ENCODE results near the gene LRRC8B. TPM values are rescaled to one million over a fixed set of nuclear protein-coding genes. Genes with fewer than 3 reads are reported as not detected.
A peak's percentile ranks its signal among the peaks of the same experiment; 100 is the strongest.

Gene LRRC8B
- total and polyA plus RNA-seq, 9 of the 15 experiments (the other 6 are each of a cell fraction or from before 2014, with no cell fraction given): 4.3 to 43.7 (median 14.4) TPM

DNA sequence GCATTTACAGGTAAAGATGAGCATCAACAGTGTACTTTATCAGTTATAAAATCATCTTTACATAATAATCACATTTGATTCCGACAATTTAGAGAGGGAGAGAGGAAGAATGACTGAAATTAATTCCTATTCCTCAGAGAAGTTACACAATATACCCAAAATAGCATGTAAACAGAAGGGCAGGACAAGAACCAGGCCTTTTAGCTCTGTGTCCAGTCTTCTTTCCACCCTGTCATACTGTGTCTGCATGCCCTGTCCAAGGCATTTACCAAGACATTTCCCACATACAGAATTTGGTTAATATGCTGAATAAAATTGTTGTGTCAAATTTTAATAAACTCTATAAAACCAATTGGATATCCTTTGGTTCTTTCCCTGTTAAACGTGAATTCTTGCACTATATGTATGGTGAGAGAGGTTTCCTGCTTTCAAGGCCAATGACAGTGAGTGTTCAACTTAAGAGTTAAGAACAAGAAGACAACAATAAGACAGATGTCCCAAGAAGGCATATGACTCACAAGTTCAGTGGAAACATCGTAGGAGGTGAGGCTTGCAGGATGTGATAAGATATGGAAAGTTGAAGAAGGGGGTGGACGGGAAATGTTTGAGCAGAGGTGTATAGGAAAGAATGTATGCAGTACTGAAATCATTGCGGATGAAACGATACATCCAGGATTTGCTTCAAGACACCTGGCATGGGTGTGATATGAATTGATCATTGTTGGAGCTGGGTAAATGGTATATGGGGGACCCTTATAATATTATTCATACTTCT is 20.8 kb downstream of the LRRC8B start (continued):
- TF ChIP-seq, protein P1, sequence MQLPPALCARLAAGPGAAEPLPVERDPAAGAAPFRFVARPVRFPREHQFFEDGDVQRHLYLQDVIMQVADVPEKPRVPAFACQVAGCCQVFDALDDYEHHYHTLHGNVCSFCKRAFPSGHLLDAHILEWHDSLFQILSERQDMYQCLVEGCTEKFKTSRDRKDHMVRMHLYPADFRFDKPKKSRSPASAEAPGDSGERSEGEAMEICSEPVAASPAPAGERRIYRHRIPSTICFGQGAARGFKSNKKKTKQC (CRISPR knock-in tag; IDR thresholded peaks at IDR 0.05): no peak
- TF ChIP-seq SUPT5H (IDR thresholded peaks at IDR 0.05): peak; percentile 46; the same call in 1 of the 2 replicates
- TF ChIP-seq, protein P2, sequence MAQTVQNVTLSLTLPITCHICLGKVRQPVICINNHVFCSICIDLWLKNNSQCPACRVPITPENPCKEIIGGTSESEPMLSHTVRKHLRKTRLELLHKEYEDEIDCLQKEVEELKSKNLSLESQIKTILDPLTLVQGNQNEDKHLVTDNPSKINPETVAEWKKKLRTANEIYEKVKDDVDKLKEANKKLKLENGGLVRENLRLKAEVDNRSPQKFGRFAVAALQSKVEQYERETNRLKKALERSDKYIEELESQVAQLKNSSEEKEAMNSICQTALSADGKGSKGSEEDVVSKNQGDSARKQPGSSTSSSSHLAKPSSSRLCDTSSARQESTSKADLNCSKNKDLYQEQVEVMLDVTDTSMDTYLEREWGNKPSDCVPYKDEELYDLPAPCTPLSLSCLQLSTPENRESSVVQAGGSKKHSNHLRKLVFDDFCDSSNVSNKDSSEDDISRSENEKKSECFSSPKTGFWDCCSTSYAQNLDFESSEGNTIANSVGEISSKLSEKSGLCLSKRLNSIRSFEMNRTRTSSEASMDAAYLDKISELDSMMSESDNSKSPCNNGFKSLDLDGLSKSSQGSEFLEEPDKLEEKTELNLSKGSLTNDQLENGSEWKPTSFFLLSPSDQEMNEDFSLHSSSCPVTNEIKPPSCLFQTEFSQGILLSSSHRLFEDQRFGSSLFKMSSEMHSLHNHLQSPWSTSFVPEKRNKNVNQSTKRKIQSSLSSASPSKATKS (CRISPR knock-in tag; IDR thresholded peaks at IDR 0.05): no peak
- no peak for TF ChIP-seq PHB (CRISPR knock-in tag; IDR thresholded peaks at IDR 0.05)
- no peak for TF ChIP-seq ILF3 (IDR thresholded peaks at IDR 0.05; ENCODE audit: borderline replicate concordance)
- TF ChIP-seq ZNF197 (CRISPR knock-in tag; IDR thresholded peaks at IDR 0.05; ENCODE audit: low read depth): 0 out of 2 replicates have a peak, but pooled peaks have one; percentile 38
- TF ChIP-seq TBP (optimal IDR thresholded peaks at IDR 0.05; ENCODE audit: low read depth, low read length): peak; percentile 36
- TF ChIP-seq, protein P3, sequence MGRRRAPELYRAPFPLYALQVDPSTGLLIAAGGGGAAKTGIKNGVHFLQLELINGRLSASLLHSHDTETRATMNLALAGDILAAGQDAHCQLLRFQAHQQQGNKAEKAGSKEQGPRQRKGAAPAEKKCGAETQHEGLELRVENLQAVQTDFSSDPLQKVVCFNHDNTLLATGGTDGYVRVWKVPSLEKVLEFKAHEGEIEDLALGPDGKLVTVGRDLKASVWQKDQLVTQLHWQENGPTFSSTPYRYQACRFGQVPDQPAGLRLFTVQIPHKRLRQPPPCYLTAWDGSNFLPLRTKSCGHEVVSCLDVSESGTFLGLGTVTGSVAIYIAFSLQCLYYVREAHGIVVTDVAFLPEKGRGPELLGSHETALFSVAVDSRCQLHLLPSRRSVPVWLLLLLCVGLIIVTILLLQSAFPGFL (CRISPR knock-in tag; IDR thresholded peaks at IDR 0.05): no peak
- no peak for TF ChIP-seq SREBF2 (CRISPR knock-in tag; IDR thresholded peaks at IDR 0.05)
- TF ChIP-seq, protein P4, sequence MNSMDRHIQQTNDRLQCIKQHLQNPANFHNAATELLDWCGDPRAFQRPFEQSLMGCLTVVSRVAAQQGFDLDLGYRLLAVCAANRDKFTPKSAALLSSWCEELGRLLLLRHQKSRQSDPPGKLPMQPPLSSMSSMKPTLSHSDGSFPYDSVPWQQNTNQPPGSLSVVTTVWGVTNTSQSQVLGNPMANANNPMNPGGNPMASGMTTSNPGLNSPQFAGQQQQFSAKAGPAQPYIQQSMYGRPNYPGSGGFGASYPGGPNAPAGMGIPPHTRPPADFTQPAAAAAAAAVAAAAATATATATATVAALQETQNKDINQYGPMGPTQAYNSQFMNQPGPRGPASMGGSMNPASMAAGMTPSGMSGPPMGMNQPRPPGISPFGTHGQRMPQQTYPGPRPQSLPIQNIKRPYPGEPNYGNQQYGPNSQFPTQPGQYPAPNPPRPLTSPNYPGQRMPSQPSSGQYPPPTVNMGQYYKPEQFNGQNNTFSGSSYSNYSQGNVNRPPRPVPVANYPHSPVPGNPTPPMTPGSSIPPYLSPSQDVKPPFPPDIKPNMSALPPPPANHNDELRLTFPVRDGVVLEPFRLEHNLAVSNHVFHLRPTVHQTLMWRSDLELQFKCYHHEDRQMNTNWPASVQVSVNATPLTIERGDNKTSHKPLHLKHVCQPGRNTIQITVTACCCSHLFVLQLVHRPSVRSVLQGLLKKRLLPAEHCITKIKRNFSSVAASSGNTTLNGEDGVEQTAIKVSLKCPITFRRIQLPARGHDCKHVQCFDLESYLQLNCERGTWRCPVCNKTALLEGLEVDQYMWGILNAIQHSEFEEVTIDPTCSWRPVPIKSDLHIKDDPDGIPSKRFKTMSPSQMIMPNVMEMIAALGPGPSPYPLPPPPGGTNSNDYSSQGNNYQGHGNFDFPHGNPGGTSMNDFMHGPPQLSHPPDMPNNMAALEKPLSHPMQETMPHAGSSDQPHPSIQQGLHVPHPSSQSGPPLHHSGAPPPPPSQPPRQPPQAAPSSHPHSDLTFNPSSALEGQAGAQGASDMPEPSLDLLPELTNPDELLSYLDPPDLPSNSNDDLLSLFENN (IDR thresholded peaks at IDR 0.05; ENCODE audit: low read depth in 2 of 2, low read length in 2 of 2): peak in 1 of 2 experiments; percentile 97; a peak in 2 of 4 replicates
- TF ChIP-seq HDAC3 (IDR thresholded peaks at IDR 0.05; ENCODE audit: borderline replicate concordance, partially characterized antibody): peak; percentile 93
- TF ChIP-seq RBM14 (IDR thresholded peaks at IDR 0.05; ENCODE audit: borderline replicate concordance, insufficient read depth, low read depth, low read length): no peak
- no peak for TF ChIP-seq TARDBP (IDR thresholded peaks at IDR 0.05)
- no peak for TF ChIP-seq IFI16 (CRISPR knock-in tag; IDR thresholded peaks at IDR 0.05)
- TF ChIP-seq NELFE (IDR thresholded peaks at IDR 0.05; ENCODE audit: insufficient read depth, insufficient read length): no peak
- TF ChIP-seq ZBTB8A (IDR thresholded peaks at IDR 0.05; ENCODE audit: partially characterized antibody): no peak
- no peak for TF ChIP-seq YY1 (IDR thresholded peaks at IDR 0.05; ENCODE audit: borderline replicate concordance in 1 of 3, control insufficient read depth in 1 of 3, extremely low read depth in 1 of 3, insufficient read depth in 3 of 3, insufficient read length in 1 of 3, insufficient replicate concordance in 2 of 3, low read depth in 1 of 3, low read length in 2 of 3)
- no peak for TF ChIP-seq HDAC6 (IDR thresholded peaks at IDR 0.05; ENCODE audit: low read depth, low read length)
- no peak for TF ChIP-seq ZNF668 (CRISPR knock-in tag; IDR thresholded peaks at IDR 0.05)
